GM12878 (cell line): Measurements from ENCODE around the gene GUK1. TPM values are rescaled to one million over a fixed set of nuclear protein-coding genes. Genes with fewer than 3 reads are reported as not detected.

Source experiments
- ATAC-seq: fragments of 200-7000 bp; cut with Tn5 transposase; 3 replicates; pipeline ENCODE4 v1.9.1; 2020; ENCODE audit warnings: mild to moderate bottlenecking, moderate library complexity
- BruUV-seq: library from RNA; stranded (reverse); fragments of 400-500 nt; replicated peaks from 2 replicates; lab custom pipeline; 2021; lab: Mats Ljungman, UMichigan
- CTCF ChIA-PET: fragments of 300-600 bp; sonication (Branson Sonifier 250); formaldehyde crosslinking; extraction: SDS; loops from one replicate; lab custom pipeline; 2021; ENCODE audit warnings: inconsistent platforms; lab: Yijun Ruan, JAX
- POLR2A ChIA-PET: fragments of 350-600 bp; formaldehyde crosslinking; extraction: SDS; loops from one replicate; lab custom pipeline; 2021; ENCODE audit warnings: inconsistent platforms; lab: Charles Lee
- RAD21 ChIA-PET: fragments of 300-600 bp; sonication (Branson Sonifier 250); formaldehyde crosslinking; loops from one replicate; lab custom pipeline; 2023; ENCODE audit warnings: antibody characterized with exemption; ENCODE audit not compliant: unreplicated experiment; lab: Charles Lee
- SMC1A ChIA-PET: fragments of 300-600 bp; sonication (Branson Sonifier 250); formaldehyde crosslinking; loops from one replicate; lab custom pipeline; 2023; ENCODE audit not compliant: unreplicated experiment, uncharacterized antibody; lab: Charles Lee
- DNase-seq: peaks from one replicate; pipeline ENCODE4 v3.0.0-alpha.2; 2011; ENCODE audit warnings: low read depth, low spot score
- FAIRE-seq: peaks from 3 replicates; lab custom pipeline; 2011; peaks lifted over from hg19 to GRCh38; lab: Jason Lieb, UNC
- H2AFZ ChIP-seq: 2 replicates; pipeline ENCODE4 v1.6.0; 2011; ENCODE audit warnings: low read depth, low read length, control low read depth; ENCODE audit not compliant: control insufficient read depth
- H3K27ac ChIP-seq: 2 replicates; pipeline ENCODE4 v1.5.1; 2011; ENCODE audit warnings: control low read depth; ENCODE audit not compliant: control insufficient read depth, insufficient read depth
- H3K27me3 ChIP-seq, 2 experiments: replicated peaks in 1 of 2; 2 replicates each; pipeline versions ENCODE4 v1.6.0 to v1.6.1; 2011; ENCODE audit warnings: low read length in 1 of 2; ENCODE audit not compliant: control insufficient read depth in 2 of 2, insufficient read depth in 2 of 2
- H3K36me3 ChIP-seq, 2 experiments: 2 replicates each; pipeline ENCODE4 v1.5.1; 2011; ENCODE audit warnings: low read length in 1 of 2; ENCODE audit not compliant: control insufficient read depth in 2 of 2, insufficient read depth in 2 of 2
- H3K4me1 ChIP-seq: 2 replicates; pipeline ENCODE4 v1.6.1; 2011; ENCODE audit warnings: mild to moderate bottlenecking, low read length, moderate library complexity, mixed read lengths; ENCODE audit not compliant: control insufficient read depth, insufficient read depth
- H3K4me2 ChIP-seq: 2 replicates; pipeline ENCODE4 v1.6.0; 2011; ENCODE audit warnings: control low read depth; ENCODE audit not compliant: control insufficient read depth, insufficient read depth
- H3K4me3 ChIP-seq: fragments of 200-600 bp; sonication (generic); 2 replicates; pipeline ENCODE4 v1.5.1; 2016
- H3K79me2 ChIP-seq: 2 replicates; pipeline ENCODE4 v1.6.0; 2011; ENCODE audit warnings: low read length; ENCODE audit not compliant: control insufficient read depth, insufficient read depth
- H3K9ac ChIP-seq: 2 replicates; pipeline ENCODE4 v1.8.0; 2011; ENCODE audit warnings: low read length, control low read depth, mixed read lengths; ENCODE audit not compliant: control insufficient read depth, insufficient read depth
- H3K9me3 ChIP-seq: replicated peaks from 3 replicates; pipeline ENCODE4 v1.5.1; 2011; ENCODE audit warnings: mild to moderate bottlenecking, low read length; ENCODE audit not compliant: control insufficient read depth, insufficient read depth
- H4K20me1 ChIP-seq: 2 replicates; pipeline ENCODE4 v1.6.0; 2011; ENCODE audit not compliant: control insufficient read depth, insufficient read depth
- BACH1 ChIP-seq: fragments of 450-650 bp; IDR thresholded peaks from 2 replicates; pipeline ENCODE4 v1.6.1; 2017; ENCODE audit warnings: mild to moderate bottlenecking, borderline replicate concordance
- CEBPB ChIP-seq, 2 experiments: fragments of 150-350 bp in 1 of 2; IDR thresholded peaks; 2 replicates each; pipeline ENCODE4 v1.6.1; 2012 to 2014; ENCODE audit warnings: low read depth in 2 of 2, low read length in 2 of 2, borderline replicate concordance in 1 of 2, inconsistent platforms in 1 of 2
- DPF2 ChIP-seq: fragments of 450-650 bp; IDR thresholded peaks from 2 replicates; pipeline ENCODE4 v1.6.1; 2017; ENCODE audit warnings: mild to moderate bottlenecking
- EGR1 ChIP-seq, 2 experiments: IDR thresholded peaks; 1 replicate in 1 of 2; 2 replicates in 1 of 2; pipeline ENCODE4 v1.6.1; 2011 to 2012; ENCODE audit warnings: low read depth in 2 of 2, low read length in 2 of 2, borderline replicate concordance in 1 of 2, mild to moderate bottlenecking in 1 of 2, moderate library complexity in 1 of 2
- ELK1 ChIP-seq: IDR thresholded peaks from 2 replicates; pipeline ENCODE4 v1.6.1; 2012; ENCODE audit warnings: low read depth, low read length, improper control_type of control experiment
- IKZF1 ChIP-seq: fragments of 450-650 bp; conservative IDR thresholded peaks from 2 replicates; pipeline ENCODE4 v1.6.1; 2017; ENCODE audit warnings: antibody characterized with exemption, mild to moderate bottlenecking
- IRF4 ChIP-seq: IDR thresholded peaks from 2 replicates; pipeline ENCODE4 v1.6.1; 2011; ENCODE audit warnings: low read depth, low read length
- JUND ChIP-seq: IDR thresholded peaks from 2 replicates; pipeline ENCODE4 v1.6.1; 2012; ENCODE audit warnings: low read depth, mild to moderate bottlenecking, low read length, improper control_type of control experiment, moderate library complexity
- NFYB ChIP-seq: IDR thresholded peaks from 2 replicates; pipeline ENCODE4 v1.6.1; 2011; ENCODE audit warnings: low read depth, mild to moderate bottlenecking, low read length, improper control_type of control experiment, moderate library complexity; ENCODE audit not compliant: insufficient read depth
- NR2C2 ChIP-seq: IDR thresholded peaks from 2 replicates; pipeline ENCODE4 v1.6.1; 2011; ENCODE audit warnings: borderline replicate concordance, low read depth; ENCODE audit not compliant: control insufficient read depth, insufficient read length
- PKNOX1 ChIP-seq: fragments of 450-650 bp; IDR thresholded peaks from 2 replicates; pipeline ENCODE4 v1.6.1; 2016; ENCODE audit warnings: mild to moderate bottlenecking
- POU2F2 ChIP-seq: IDR thresholded peaks from 3 replicates; pipeline ENCODE4 v1.6.1; 2011; ENCODE audit warnings: low read depth, mild to moderate bottlenecking, low read length, borderline replicate concordance
- RAD21 ChIP-seq: IDR thresholded peaks from 2 replicates; pipeline ENCODE4 v1.6.1; 2011; ENCODE audit warnings: mild to moderate bottlenecking, low read depth, low read length, moderate library complexity; ENCODE audit not compliant: insufficient read depth
- SIN3A ChIP-seq: IDR thresholded peaks from 2 replicates; pipeline ENCODE4 v1.6.1; 2012; ENCODE audit warnings: low read depth, low read length, improper control_type of control experiment
- SIX5 ChIP-seq: IDR thresholded peaks from 2 replicates; pipeline ENCODE4 v1.6.1; 2011; ENCODE audit warnings: mild to moderate bottlenecking, low read depth, low read length, moderate library complexity; ENCODE audit not compliant: severe bottlenecking
- SP1 ChIP-seq: IDR thresholded peaks from one replicate; pipeline ENCODE4 v1.6.1; 2011; ENCODE audit warnings: low read depth, low read length
- STAT1 ChIP-seq: fragments of 450-650 bp; conservative IDR thresholded peaks from 2 replicates; pipeline ENCODE4 v1.6.1; 2014; ENCODE audit warnings: antibody characterized with exemption, mild to moderate bottlenecking
- TBL1XR1 ChIP-seq: IDR thresholded peaks from 2 replicates; pipeline ENCODE4 v1.6.1; 2012; ENCODE audit warnings: low read depth, low read length, improper control_type of control experiment
- ZZZ3 ChIP-seq: IDR thresholded peaks from 2 replicates; pipeline ENCODE4 v1.6.1; 2011; ENCODE audit warnings: low read depth; ENCODE audit not compliant: control insufficient read depth, insufficient read length
- WGBS: methylation state at CpG from one replicate; pipeline ENCODE4 v1.1.6; 2016; ENCODE audit warnings: low lambda C conversion rate; ENCODE audit not compliant: insufficient replicate concordance, insufficient coverage; ENCODE audit errors: missing lambda C conversion rate; 5-methylcytosine and 5-hydroxymethylcytosine counted together
- in situ Hi-C: fragments of 300-500 bp; cut with MboI; formaldehyde crosslinking; loops from 9 replicates; pipeline ENCODE4 v1.14.3; 2018; ENCODE audit warnings: mixed read lengths
- intact Hi-C: fragments of 100-400 bp; cut with micrococcal nuclease; formaldehyde crosslinking; loops from one replicate; pipeline ENCODE4 v1.14.2; 2022; ENCODE audit not compliant: unreplicated experiment
- polyA plus RNA-seq, 11 experiments: library from polyadenylated mRNA; depleted of rRNA in 4 of 11; unstranded in 6 of 11; stranded (reverse) in 5 of 11; fragments of >200 nt; fragmentation: Nextera tagmentation in 4 of 11; fragmentation: Illumina TruSeq in 1 of 11; extraction: Ambion mirVana in 4 of 11; extraction: Trizol in 1 of 11; gene quantifications; 1 replicate in 1 of 11; 2 replicates in 10 of 11; pipeline versions ENCODE4 v1.2.1 to v1.2.3, GENCODE V29; 2011 to 2016; ENCODE audit warnings: inconsistent platforms in 2 of 11, missing spikeins in 2 of 11, low read depth in 1 of 11
- total RNA-seq, 4 experiments: library from RNA; depleted of rRNA in 3 of 4; stranded (reverse); fragments of >200 nt in 3 of 4; fragmentation: Illumina TruSeq in 1 of 4; extraction: Trizol in 1 of 4; gene quantifications; 2 replicates each; pipeline versions ENCODE4 v1.2.1 to v1.2.3, GENCODE V29; 2013 to 2021

The GUK1 gene
- total and polyA plus RNA-seq, 10 of the 15 experiments (the other 5 are each of a cell fraction or from before 2014, with no cell fraction given), result 6.3 to 357 (median 203) TPM

DNA sequence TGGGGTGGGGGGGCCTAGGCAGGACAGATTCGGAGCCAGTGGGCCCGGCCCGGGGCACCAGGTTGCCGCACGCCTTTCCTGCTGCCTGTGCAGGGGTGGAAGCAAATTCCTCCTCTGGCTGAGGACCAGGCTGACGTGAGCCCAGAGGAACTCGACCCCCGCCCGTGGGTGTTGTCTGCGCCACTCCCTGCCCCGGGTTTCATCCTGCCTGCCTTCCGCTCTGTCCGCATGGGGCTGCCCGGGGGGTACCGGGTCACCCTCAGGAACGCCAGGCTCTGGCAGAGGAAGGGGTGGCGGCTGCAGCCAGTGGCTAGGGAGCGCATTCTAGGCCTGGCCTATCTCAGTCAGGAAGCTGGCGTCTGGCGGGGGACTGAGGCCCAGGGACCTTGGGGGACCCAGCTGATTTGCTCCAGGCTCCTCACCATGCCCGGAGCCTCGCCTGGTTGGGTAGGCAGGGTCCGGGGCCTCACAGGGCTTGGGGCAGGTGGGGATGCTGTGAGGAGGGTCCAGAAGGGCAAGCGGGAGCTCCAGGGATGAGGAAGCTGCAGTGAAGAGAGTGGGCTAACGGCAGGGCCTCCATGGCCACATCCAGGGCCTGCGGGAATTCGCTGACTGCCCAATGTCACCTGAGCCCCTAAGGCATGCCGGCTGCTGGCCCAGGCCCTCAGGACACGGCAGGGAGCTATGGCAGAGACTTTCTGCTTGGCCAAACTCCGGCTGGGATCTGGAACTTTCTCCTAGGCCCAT is 23.1 kb downstream of the GUK1 start:
- Histone ChIP-seq H3K4me3 (no peak overlapping the region), H3K9me3 (no peaks in the 10 kb centered on the region), H3K4me2 (no peak overlapping the region), H3K36me3 (no peaks in the 10 kb centered on the region), H4K20me1 (no peaks in the 10 kb centered on the region; the same call in 1 of the 2 replicates), H2AFZ (no peak overlapping the region), H3K27ac (no peak overlapping the region), H3K27me3 (no peaks in the 10 kb centered on the region), H3K4me1 (peaks cover 7% of the 10 kb centered on the region), H3K9ac (no peak overlapping the region), H3K79me2 (peaks cover 4% of the 10 kb centered on the region)
- DNase-seq (no peak), FAIRE-seq (no peak), ATAC-seq (no peak)
- ChIA-PET POLR2A (no interaction called here), CTCF (no interaction called here), SMC1A (no interaction called here), RAD21 (no interaction called here)
- intact Hi-C loops, result no loop called here
- no peak for TF ChIP-seq ZZZ3
- no peak for TF ChIP-seq TBL1XR1
- no peak for TF ChIP-seq POU2F2
- TF ChIP-seq CEBPB (IDR thresholded peaks at IDR 0.05; ENCODE audit: borderline replicate concordance in 1 of 2, low read depth in 2 of 2, low read length in 2 of 2), result no peak
- no peak for TF ChIP-seq JUND
- TF ChIP-seq SP1, result no peak
- TF ChIP-seq PKNOX1, result no peak
- TF ChIP-seq IKZF1, result no peak
- TF ChIP-seq ELK1, result no peak
- no peak for TF ChIP-seq STAT1
- no peak for TF ChIP-seq DPF2
- no peak for TF ChIP-seq IRF4
- no peak for TF ChIP-seq NR2C2
- TF ChIP-seq BACH1, result no peak
- no peak for TF ChIP-seq EGR1 (IDR thresholded peaks at IDR 0.05; ENCODE audit: borderline replicate concordance in 1 of 2, low read depth in 2 of 2, low read length in 2 of 2)
- no peak for TF ChIP-seq SIX5
- TF ChIP-seq NFYB, result no peak
- TF ChIP-seq SIN3A, result no peak
- no peak for TF ChIP-seq RAD21
- 64% methylated on average over 29 of the region's 30 CpGs for WGBS
- BruUV-seq, result no TSS peak
- in situ Hi-C loops, result no loop called here
